Cardiac fibroblast (primary cell): ENCODE measurements around the gene USP24.
A peak's percentile ranks its signal among the peaks of the same experiment; 100 is the strongest.

Experiments used
- DNase-seq, 2 donors: peaks; one replicate each; pipeline versions ENCODE4 v3.0.0 to v3.0.0-alpha.2; 2010; ENCODE audit warnings: low read depth in 2 of 2
- H3K4me3 ChIP-seq, 2 donors: replicated peaks in 1 of 2; 1 replicate in 1 of 2; 2 replicates in 1 of 2; pipeline ENCODE4 v1.5.1; 2011; ENCODE audit warnings: low read depth in 2 of 2, low read length in 2 of 2, mild to moderate bottlenecking in 2 of 2, moderate library complexity in 1 of 2
- TF ChIP-seq, protein P1 (sequence below): IDR thresholded peaks from one replicate; pipeline ENCODE4 v1.5.1; 2011; ENCODE audit warnings: low read depth, mild to moderate bottlenecking, low read length, inconsistent platforms

The USP24 gene

DNA sequence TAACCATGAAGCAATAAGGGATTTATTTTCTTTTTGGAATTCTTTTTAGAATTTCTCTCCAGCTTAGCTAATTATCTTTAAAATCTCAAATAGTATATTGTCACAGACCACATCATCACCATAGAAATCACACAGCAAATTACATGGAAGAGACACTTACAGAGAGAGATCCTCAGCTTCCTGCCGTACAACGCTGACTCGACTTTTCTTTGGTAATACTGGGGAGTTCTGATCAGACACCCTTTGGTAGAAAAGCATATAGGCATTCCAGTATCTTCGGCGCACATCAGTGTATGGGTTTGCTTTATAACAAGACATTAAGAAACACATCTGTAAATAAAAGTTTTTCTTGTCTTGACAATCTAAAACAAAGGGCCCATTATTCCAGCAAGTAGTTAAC lies 120.1 kb downstream of the USP24 start:
- TF ChIP-seq, protein P1, sequence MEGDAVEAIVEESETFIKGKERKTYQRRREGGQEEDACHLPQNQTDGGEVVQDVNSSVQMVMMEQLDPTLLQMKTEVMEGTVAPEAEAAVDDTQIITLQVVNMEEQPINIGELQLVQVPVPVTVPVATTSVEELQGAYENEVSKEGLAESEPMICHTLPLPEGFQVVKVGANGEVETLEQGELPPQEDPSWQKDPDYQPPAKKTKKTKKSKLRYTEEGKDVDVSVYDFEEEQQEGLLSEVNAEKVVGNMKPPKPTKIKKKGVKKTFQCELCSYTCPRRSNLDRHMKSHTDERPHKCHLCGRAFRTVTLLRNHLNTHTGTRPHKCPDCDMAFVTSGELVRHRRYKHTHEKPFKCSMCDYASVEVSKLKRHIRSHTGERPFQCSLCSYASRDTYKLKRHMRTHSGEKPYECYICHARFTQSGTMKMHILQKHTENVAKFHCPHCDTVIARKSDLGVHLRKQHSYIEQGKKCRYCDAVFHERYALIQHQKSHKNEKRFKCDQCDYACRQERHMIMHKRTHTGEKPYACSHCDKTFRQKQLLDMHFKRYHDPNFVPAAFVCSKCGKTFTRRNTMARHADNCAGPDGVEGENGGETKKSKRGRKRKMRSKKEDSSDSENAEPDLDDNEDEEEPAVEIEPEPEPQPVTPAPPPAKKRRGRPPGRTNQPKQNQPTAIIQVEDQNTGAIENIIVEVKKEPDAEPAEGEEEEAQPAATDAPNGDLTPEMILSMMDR, result no peak
- DNase-seq, result no peak
- H3K4me3 ChIP-seq, result no peak overlapping the region

- no peak for DNase-seq
- no peak overlapping the region for H3K4me3 ChIP-seq
- TF ChIP-seq, protein P1, result no peak
Measured at GRCh38 chr1:55092475-55092874, 122.7 kb downstream of the USP24 start.

- TF ChIP-seq, protein P1, result no peak
- H3K4me3 ChIP-seq, result no peak overlapping the region
- peak in 1 of 2 donors; percentile 5 for DNase-seq
Measured at GRCh38 chr1:55089683-55090082, 125.5 kb downstream of the USP24 start.

DNA sequence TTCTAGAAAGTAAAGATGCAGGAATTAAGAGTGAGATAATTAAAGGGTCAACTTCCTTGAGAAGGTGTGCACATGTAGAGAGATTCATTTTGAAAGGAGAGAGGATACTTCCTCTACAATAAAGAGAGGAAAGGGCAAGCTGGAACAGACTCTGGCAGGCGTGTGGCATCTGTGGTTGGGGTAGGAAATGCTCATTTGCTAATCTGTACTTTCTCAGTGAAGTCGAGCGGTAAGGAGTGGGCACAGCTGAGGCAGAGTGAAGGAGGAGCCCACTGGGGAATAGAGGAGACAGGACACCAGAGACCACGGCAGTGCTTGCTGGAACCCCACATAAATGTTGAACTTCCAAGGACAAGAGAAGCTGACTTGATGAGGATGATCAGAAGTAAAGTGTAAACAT lies 126.8 kb downstream of the USP24 start:
- DNase-seq, result no peak
- TF ChIP-seq, protein P1, result no peak
- no peak overlapping the region for H3K4me3 ChIP-seq

- no peak for DNase-seq
- TF ChIP-seq, protein P1, result no peak
Measured at GRCh38 chr1:55087439-55087838, 127.7 kb downstream of the USP24 start.

DNA sequence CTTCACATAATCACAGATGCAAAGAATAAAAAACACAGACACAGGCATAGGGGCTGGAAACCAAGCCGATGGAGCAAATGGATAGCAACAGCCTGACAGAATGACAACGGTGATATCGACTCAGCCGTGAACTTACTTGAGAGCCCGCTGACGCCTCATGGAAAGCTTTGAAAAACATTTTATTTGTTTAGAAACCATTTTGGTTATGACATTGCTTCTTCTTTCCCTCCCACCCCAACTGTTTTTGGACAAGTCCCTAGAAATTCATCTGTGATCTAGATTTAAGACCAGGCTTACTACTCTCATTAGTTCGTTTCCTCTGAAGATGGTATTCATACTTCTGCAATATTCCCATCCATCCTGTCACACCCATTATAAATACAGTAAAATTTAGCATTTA lies 130.9 kb downstream of the USP24 start:
- TF ChIP-seq, protein P1, result no peak
- no peak for DNase-seq
- H3K4me3 ChIP-seq, result no peak overlapping the region

More at GRCh38 chr1:55087439-55087838, 127.7 kb downstream of the USP24 start:
- no peak overlapping the region for H3K4me3 ChIP-seq

- H3K4me3 ChIP-seq, result no peak overlapping the region
- DNase-seq, result peak; percentile 18 to 69
- TF ChIP-seq, protein P1, result no peak
Measured at GRCh38 chr1:55081905-55082296, 133.3 kb downstream of the USP24 start.
